Stimulated activated CD8-positive, alpha-beta memory T cell treated with anti-CD3 and anti-CD28 coated beads, Interleukin-12 subunit alpha, Interleukin-12 subunit beta, amount 100 ng/mL, for 4 hours (primary cell): ENCODE data around the gene PLCH1.
"Not testable (repeated sequence)": the region's sequence is repeated elsewhere in the genome, so short reads cannot be mapped to it uniquely, and the experiment has no call there.

Experiments used
- DNase-seq: peaks from one replicate; pipeline ENCODE4 v3.0.0-alpha.2; 2020; ENCODE audit warnings: low read depth

Gene PLCH1

GRCh38 chr3:155418407-155418806 lies 326.5 kb downstream of the PLCH1 start:
- DNase-seq, result no peak

GRCh38 chr3:155417119-155417517 lies 327.8 kb downstream of the PLCH1 start:
- DNase-seq, result no peak

- DNase-seq, result no peak
Measured at GRCh38 chr3:155416500-155417118, 328.3 kb downstream of the PLCH1 start.

- DNase-seq, result no peak
Measured at GRCh38 chr3:155412904-155413303, 332.0 kb downstream of the PLCH1 start.

- DNase-seq, result no peak
Measured at GRCh38 chr3:155411500-155412223, 333.2 kb downstream of the PLCH1 start.

- no peak for DNase-seq
Measured at GRCh38 chr3:155409336-155409735, 335.5 kb downstream of the PLCH1 start.

- no peak for DNase-seq
Measured at GRCh38 chr3:155407971-155408370, 336.9 kb downstream of the PLCH1 start.

- DNase-seq, result no peak
Measured at GRCh38 chr3:155407331-155407730, 337.5 kb downstream of the PLCH1 start.

- no peak for DNase-seq
Measured at GRCh38 chr3:155404486-155404885, 340.4 kb downstream of the PLCH1 start.

GRCh38 chr3:155402656-155403055 lies 342.2 kb downstream of the PLCH1 start:
- DNase-seq, result no peak

GRCh38 chr3:155398046-155398445 lies 346.8 kb downstream of the PLCH1 start:
- no peak for DNase-seq

- not testable (repeated sequence) for DNase-seq
Measured at GRCh38 chr3:155394896-155395295, 350.0 kb downstream of the PLCH1 start.

- no peak for DNase-seq
Measured at GRCh38 chr3:155394240-155394639, 350.6 kb downstream of the PLCH1 start.

GRCh38 chr3:155393316-155393715 lies 351.6 kb downstream of the PLCH1 start:
- no peak for DNase-seq

- no peak for DNase-seq
Measured at GRCh38 chr3:155392138-155392537, 352.7 kb downstream of the PLCH1 start.

- DNase-seq, result no peak
Measured at GRCh38 chr3:155391551-155391958, 353.3 kb downstream of the PLCH1 start.

GRCh38 chr3:155391104-155391503 lies 353.8 kb downstream of the PLCH1 start:
- DNase-seq, result no peak

GRCh38 chr3:155390351-155390750 lies 354.5 kb downstream of the PLCH1 start:
- DNase-seq, result no peak

GRCh38 chr3:155388417-155388816 lies 356.5 kb downstream of the PLCH1 start:
- no peak for DNase-seq

GRCh38 chr3:155387571-155387970 lies 357.3 kb downstream of the PLCH1 start:
- DNase-seq, result no peak

- DNase-seq, result no peak
Measured at GRCh38 chr3:155386919-155387318, 358.0 kb downstream of the PLCH1 start.

- DNase-seq, result no peak
Measured at GRCh38 chr3:155385896-155386625, 358.8 kb downstream of the PLCH1 start.

GRCh38 chr3:155382396-155383042 lies 362.4 kb downstream of the PLCH1 start:
- DNase-seq, result no peak
